Activated CD4-positive, alpha-beta T cell treated with anti-CD3 and anti-CD28 coated beads, Interleukin-2, amount 50 U/mL, for 1 hour (primary cell): ENCODE data around the gene ZNF100.
"Not testable (repeated sequence)": the region's sequence is repeated elsewhere in the genome, so short reads cannot be mapped to it uniquely, and the experiment has no call there.

Experiments used
- DNase-seq: peaks from one replicate; pipeline ENCODE4 v3.0.0-alpha.2; 2020

The ZNF100 gene

DNA sequence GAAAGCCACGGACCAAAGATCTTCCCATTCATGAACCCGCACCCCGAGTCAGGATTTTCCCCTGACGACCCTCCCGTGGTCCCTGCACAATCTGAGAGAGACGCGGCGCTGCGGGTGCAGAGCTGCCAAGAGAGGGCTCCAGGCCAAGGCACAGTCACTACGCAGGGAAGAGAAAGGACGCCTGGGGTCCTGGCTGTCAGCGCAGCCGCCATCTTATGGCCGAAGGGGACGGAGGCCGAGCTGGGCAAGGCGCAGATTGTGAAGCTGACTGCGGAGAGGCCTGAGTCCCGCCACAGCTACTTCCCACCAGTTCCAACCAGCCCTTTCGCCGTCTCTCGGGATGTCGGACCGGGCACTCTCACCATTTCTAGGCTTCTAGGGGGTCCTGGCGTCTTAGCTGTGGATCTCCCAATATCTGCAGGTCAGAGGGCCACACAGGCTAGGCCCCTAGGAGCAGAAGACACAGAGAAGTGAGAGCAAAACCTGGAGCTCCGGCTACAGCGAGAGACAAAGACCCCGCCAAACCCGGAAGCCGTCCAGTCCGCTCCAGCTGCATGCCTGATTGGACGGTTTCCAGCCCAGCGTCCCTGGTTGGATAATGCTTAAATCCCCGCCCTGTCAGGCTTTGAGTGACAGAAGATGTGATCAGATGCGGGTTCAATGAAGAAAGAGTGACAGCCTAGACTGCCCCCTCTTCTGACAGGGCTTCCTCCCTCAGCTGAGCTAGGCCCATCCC, at the start of gene ZNF100:
TSS of gene ZNF100 (minus strand) at position 515 of the 736 bp plus-strand sequence. CDS start at position 365, 150 bp downstream.
- DNase-seq, result peak; percentile 80

DNA sequence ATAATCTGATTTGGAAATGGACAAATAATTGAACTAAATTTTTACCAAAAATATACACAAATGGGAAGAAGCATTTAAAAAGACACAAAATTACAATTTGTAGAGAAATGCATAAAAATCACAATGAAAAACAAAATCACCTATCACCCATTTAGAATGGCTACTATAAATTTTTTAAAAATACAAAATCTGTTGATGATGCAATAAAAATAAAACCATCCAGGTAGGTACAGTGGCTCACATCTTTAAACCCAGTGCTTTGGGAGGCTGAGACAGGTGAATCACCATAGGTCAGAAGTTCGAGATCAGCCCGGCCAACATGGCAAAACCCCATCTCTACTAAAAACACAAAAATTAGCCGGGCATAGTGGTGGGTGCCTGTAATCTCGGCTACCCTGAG, 45.1 kb upstream of the ZNF100 start:
- DNase-seq, result no peak

DNA sequence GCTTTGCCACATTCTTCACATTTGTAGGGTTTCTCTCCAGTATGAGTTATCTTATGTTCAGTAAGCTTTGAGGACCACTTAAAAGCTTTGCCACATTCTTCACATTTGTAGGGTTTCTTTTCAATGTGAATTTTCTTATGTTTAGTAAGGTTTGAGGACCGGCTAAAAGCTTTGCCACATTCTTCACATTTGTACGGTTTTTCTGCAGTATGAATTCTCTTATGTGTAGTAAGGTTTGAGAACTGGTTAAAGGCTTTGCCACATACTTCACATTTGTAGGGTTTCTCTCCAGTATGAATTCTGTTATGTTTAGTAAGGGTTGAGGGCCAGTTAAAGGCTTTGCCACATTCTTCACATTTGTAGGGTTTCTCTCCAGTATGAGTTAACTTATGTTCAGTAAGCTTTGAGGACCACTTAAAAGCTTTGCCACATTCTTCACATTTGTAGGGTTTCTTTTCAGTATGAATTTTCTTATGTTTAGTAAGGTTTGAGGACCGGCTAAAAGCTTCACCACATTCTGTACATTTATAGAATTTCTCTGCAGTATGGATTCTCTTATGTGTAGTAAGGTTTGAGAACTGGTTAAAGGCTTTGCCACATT, 41.1 kb upstream of the ZNF100 start:
- not testable (repeated sequence) for DNase-seq

DNA sequence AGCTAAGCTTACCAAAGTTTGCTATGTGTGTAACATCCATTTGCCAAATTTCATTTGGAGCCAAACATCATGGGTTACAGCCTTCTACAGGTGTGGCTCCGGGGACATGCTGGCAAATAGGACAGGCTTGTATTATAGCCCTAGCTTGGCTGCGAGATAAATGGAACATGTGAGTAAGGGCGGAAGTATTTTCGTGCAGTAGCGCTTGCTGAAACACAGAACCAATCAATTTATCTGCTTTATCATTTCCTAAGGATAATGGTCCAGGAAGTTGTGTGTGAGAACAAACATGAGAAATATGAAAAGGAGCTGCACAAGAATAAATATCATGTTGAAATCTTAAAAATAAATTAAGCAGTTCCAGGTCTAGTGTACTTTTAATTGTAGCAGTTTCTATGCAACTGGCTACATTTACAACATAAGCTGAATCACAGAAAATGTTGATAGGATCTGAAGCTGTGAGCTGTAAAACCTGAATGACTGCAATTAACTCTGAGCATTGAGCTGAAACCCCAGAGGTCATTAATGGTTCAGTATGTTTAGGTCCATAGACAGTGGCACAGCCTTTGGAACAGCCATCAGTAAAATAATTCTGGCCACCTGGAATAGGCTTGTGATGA, 22.2 kb upstream of the ZNF100 start:
- no peak for DNase-seq

DNA sequence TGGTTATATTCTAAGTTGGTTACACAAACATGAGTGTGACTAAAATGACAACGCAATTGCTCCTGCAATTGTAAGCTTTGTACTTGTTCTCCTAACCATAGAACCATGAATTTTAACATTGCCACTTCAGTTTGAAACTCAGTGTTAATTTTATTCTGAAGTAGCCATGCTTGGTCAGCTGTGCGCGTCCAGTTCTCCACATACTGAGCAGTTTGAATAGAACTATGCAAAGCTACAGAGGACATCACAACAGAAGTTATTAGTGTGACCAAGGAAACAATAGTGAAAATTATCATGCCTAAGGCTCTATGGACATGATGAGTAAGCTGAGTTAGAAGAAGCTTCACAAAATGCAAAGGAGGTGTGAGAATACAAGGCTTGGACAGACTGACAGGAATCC, 19.6 kb upstream of the ZNF100 start:
- no peak for DNase-seq

DNA sequence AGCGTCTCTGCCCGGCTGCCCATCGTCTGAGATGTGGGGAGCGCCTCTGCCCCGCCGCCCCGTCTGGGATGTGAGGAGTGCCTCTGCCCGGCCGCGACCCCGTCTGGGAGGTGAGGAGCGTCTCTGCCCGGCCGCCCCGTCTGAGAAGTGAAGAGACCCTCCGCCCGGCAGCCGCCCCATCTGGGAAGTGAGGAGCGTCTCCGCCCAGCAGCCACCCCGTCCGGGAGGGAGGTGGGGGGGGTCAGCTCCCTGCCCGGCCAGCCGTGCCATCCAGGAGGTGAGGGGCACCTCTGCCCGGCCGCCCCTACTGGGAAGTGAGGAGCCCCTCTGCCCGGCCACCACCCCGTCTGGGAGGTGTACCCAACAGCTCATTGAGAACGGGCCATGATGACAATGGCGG, 8.4 kb upstream of the ZNF100 start:
- not testable (repeated sequence) for DNase-seq

DNA sequence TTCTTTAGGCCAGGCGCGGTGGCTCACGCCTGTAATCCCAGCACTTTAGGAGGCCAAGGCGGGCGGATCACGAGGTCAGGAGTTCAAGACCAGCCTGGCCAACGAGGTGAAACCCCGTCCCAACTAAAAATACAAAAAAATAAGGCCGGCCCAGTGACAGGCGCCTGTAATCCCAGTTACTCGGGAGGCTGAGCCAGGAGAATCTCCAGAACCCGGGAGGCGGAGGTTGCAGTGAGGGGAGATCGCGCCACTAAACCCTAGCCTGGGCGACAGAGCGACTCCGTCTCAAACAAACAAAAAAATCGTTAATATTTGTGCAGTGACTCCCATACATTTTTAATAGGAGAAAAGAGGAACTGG, 694 bp downstream of the ZNF100 start:
- not testable (repeated sequence) for DNase-seq

DNA sequence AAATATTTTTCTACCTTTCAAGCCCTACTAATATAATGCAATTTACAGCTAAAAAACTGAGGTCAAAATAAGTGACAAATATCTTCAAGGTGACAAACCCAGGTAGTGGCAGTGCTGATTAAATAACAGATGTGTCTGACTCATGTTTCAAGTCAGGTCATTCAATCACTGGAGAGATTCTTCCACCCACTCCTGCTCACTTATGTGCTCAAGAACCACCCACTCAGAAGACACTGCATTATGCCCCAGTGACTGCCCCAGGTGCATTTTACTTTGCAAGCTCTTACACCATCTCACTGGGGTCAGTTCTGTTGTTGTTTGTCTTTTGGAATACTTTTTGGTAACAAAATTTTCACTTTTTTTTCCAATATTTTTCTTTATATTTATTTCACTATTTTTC, 2.2 kb downstream of the ZNF100 start:
- no peak for DNase-seq

DNA sequence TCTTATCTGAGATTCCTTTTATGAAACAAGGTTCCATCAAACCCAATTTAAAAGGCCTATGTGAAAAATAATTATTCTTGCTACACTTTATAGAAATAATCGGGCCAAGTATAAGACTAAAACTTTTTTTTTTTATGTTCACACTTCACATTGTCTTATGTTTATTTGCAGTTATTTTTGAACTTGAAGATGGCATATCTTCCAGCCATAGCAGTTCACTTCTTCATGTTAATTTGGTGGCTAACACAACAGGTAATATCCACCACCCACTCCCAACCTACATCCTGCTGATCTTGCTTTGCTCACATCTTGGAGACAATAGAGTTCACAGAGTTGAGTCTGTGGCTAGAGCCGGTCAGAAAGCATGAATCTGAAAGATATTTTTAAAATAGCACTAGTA, 5.8 kb downstream of the ZNF100 start:
- DNase-seq, result not testable (repeated sequence)

DNA sequence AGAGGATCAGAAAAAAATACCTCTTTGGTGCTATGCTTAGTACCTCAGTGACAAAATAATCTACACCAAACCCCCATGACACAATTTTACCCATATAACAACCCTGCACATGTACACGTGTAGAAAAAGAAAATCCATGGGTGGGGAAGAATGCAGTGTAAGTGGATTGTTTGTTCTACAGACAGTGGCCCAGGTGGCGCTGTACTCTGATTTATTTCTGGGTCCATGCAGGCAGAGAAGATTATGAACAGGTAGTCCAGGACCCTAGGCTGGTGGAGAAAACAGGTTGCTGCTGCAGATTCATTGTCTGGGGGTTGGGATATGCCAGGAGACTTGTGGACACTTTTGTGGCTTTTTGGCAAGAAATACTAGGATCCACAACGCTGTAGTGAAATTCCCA, 9.1 kb downstream of the ZNF100 start:
- DNase-seq, result no peak

DNA sequence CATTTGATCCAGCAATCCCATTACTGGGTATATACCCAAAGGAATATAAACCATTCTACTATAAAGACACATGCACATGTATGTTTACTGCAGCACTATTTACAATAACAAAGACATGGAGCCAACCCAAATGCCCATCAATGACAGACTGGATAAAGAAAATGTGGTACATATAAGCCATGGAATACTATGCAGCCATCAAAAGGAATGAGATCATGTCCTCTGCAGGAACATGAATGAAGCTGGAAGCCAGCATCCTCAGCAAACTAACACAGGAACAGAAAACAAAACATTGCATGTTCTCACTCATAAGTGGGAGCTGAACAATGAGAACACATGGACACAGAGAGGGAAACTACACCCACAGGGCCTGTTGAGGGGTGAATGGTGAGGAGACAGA, 11.8 kb downstream of the ZNF100 start:
- not testable (repeated sequence) for DNase-seq

DNA sequence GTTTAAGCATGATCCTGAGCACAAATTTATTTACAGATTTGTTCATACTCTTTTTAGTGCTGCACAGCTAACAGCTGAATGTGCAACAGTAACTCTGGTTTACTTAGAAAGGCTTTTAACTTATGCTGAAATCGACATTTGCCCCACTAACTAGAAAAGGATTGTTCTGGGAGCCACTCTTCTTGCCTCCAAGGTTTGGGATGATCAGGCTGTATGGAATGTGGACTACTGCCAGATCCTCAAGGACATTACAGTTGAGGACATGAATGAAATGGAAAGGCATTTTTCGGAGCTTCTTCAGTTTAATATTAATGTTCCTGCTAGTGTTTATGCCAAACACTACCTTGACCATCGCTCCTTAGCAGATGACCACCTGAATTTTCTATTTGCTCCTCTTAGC, 16.0 kb downstream of the ZNF100 start:
- no peak for DNase-seq

DNA sequence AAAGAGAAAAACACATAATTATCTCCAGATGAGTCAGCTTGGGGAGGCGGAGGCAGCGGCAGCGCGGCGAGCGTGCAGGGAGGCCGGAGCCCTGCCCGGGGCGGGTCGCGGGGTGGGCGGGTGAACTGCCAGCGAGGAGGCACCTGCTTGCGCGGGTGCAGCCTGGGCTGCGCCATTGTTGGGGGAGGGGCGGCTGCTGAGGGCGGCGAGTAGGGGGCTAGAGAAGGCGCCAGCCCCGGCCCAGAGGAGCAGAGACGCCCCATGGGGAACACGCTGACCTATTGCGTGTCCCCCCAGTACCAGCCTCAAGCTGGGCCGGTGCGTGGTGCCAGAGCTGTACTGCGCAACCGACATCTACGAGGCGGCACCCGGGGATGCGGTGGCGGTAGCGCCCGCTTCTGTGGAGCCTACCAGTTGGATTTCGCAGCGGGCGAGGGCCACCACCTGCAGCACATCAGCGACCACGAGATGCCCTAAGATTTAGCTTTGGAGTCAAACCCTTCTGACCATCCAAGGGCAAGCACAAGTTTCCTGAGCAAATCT, 16.7 kb downstream of the ZNF100 start:
- no peak for DNase-seq

DNA sequence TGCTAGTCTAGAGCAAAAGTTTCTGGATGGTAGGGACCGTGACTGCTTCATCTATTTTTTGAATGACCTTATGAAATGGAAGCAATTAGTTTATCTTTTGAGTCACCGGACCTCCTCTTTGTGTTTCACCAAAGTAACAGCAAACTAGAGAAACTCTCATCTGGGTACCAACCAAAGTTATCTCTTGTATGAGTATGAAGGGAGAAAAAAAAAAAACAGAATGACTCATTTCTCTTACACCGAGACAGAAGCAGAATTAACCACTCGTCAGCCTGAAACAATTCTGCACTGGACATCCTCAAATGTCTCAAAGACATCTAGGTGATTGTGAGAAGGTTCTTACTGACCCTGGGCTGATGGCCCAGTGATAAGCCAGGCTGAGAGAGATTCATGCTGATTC, 18.3 kb downstream of the ZNF100 start:
- DNase-seq, result no peak

DNA sequence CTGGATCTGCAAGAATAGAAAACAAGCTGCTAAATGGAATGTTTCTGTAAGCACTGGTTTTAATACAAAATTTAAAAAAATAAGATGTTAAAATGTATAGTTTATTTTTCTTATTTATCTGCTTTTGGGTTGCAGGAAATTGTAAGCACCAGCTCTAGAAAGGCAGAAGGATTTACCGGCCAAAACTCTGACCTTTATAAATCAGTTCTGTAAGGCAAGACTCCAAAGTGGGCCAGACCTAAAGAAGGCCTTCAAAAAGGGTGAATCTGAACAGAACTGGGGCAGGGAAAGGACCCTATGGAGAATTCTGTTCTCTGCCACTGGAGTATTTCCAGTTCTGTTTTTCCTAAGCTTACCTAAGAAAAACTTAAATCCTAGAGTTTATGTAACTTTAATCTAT, 19.3 kb downstream of the ZNF100 start:
- DNase-seq, result no peak

DNA sequence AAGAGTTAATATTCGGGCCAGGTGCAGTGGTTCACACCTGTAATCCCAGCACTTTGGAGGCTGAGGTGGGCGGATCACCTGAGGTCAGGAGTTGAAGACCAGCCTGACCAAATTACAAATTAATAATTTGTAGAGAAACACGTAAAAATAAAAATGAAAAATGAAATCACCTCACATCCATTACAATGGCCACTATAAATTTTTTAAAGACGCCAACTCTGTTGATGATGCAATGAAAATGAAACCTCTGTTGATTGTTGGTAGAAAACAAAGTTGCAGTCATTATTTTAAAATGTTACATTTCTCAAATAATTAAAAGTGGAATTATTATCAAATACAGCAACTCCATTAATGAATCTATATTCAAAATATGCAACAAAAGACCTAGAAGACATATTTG, 26.8 kb downstream of the ZNF100 start:
- DNase-seq, result no peak

DNA sequence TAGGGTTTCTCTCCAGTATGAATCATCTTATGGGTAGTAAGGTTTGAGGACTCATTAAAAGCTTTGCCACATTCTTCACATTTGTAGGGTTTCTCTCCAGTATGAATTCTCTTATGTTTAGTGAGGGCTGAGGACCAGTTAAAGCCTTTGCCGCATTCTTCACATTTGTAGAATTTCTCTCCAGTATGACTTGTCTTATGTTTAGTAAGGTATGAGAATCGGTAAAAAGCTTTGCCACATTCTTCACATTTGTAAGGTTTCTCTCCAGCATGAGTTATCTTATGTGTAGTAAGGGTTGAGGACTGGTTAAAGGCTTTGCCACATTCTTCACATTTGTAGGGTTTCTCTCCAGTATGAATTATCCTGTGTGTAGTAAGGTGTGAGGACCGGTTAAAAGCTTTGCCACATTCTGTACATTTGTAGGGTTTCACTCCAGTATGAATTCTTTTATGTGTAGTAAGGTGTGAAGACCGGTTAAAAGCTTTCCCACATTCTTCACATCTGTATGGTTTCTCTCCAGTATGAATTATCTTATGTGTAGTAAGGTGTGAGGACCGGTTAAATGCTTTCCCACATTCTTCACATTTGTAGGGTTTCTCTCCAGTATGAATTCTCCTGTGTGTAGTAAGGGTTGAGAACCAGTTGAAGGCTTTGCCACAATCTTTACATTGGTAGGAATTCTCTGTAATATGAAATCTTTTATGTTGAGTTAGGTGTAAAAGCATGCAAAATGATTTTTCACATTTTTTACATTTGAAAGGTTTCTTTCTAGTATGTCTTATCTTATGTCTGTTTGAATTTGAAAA, 40.2 kb downstream of the ZNF100 start:
- DNase-seq, result not testable (repeated sequence)

DNA sequence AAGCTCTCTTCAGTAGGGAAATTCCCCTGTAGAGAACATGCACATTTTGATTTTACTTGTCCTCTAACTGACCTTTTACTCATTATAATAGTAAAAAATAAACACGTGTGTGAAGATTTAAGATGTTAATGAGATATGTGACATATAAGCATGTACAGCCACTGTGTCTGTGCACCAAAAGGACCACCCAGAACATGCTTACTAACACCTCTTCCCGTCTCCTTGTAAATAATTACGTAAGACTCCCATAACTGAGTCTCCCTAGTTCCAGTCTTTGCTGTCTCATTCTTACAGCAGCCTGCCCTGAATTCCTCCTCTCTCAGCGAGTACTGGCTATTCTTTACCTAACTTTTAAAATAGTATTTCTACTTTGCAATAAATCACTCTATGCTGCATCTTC, 53.6 kb downstream of the ZNF100 start:
- DNase-seq, result no peak

DNA sequence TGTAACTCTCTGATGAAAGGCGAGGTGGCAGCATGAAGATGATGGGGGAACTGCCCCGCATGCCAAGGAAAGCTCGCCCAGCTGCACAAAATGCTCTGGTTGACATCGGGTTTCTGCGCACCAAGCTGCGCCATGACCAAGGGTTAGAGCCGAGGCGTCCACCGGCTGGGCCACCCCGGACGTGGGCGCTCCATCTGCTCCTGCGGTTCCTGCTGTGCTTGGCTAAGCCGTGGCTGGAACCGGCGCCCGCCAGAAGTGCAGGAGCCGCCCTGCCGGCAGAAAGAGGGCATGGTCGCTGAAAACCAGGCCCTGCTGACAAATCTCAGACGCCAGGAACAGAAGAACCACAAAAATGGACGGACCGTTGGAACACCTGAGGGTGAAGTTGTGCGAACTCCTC, 57.9 kb downstream of the ZNF100 start:
- no peak for DNase-seq

DNA sequence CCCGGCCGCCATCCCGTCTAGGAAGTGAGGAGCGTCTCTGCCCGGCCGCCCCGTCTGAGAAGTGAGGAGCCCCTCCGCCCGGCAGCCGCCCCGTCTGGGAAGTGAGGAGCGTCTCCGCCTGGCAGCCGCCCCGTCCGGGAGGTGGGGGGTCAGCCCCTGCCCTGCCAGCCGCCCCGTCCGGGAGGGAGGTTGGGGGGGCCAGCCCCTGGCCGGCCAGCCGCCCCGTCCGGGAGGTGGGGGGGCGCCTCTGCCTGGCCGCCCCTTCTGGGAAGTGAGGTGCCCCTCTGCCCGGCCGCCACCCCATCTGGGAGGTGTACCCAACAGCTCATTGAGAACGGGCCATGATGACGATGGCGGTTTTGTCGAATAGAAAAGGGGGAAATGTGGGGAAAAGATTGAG, 59.5 kb downstream of the ZNF100 start:
- DNase-seq, result not testable (repeated sequence)

DNA sequence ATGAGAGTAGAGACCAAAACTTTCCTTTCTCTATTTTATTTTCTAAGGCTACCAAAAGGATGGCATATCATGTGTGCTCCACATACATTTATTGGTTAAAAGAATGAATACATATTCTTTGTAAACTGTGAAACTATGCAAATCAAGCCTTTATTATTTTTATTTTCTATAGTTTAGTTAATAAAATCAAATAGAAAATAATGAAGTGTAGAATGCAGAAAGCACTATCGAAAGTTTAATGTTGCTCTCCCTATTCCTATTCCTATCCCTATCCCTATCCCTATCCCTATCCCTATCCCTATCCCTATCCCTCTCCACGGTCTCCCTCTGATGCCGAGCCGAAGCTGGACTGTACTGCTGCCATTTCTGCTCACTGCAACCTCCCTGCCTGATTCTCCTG, 60.3 kb downstream of the ZNF100 start:
- no peak for DNase-seq

DNA sequence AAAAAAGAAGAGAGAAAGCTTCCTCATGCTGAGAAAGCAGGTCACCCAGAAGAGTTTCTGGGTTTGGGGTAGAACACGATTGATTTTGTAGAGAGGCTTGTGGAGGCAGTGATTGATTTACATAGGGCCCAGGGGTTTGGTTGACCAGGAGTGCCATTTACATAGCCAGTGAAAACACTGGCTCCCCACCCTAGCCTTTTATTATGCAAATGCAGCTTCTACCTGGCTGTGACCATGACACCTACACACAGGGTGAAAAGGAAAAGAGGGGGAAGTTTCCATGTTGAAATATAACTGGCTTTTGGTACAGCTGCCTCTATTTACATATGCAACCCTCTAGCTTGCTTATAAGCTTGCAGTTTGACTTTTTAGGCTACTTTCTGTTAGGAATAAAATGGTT, 62.0 kb downstream of the ZNF100 start:
- no peak for DNase-seq

DNA sequence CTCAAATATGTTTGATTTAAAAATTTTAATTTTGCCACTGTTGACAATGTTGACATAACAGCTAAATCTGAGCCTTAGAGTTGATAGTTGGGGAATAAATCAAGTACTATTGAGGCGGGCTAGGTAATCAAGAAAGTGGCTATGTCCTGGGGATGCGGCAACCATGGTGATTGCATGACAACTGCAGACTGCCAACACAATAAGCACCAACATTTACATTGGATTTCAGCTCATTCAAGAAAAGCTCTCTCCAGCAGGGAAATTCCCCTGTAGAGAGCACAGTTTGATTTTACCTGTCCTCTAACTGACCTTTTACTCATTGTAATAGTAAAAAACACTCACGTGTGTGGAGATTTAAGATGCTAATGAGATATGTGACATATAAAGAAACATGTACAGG, 63.1 kb downstream of the ZNF100 start:
- DNase-seq, result no peak
